HepG2 (cell line): ENCODE data around the gene SAP25. TPM values are rescaled to one million over a fixed set of nuclear protein-coding genes. Genes with fewer than 3 reads are reported as not detected.
A peak's percentile ranks its signal among the peaks of the same experiment; 100 is the strongest.

Experiments used
- E2F5 ChIP-seq: sonication (generic); formaldehyde crosslinking; conservative IDR thresholded peaks from 2 replicates; pipeline ENCODE4 v1.4.0; 2020; ENCODE audit warnings: missing genetic modification reagents
- ELF4 ChIP-seq: sonication (generic); formaldehyde crosslinking; IDR thresholded peaks from 2 replicates; pipeline ENCODE4 v1.5.0; 2020; ENCODE audit warnings: missing genetic modification reagents, mild to moderate bottlenecking, moderate library complexity, borderline replicate concordance
- ETV6 ChIP-seq: sonication (generic); formaldehyde crosslinking; conservative IDR thresholded peaks from 2 replicates; pipeline ENCODE4 v1.4.0; 2020; ENCODE audit warnings: missing genetic modification reagents
- HDAC6 ChIP-seq: fragments of 200-600 bp; sonication (generic); IDR thresholded peaks from 2 replicates; pipeline ENCODE4 v1.7.0; 2017; ENCODE audit warnings: mild to moderate bottlenecking, antibody characterized with exemption, low read length, low read depth
- HHEX ChIP-seq: IDR thresholded peaks from 2 replicates; pipeline ENCODE4 v1.6.1; 2016; ENCODE audit warnings: control low read depth
- LCORL ChIP-seq, 2 experiments: fragments of 450-650 bp in 1 of 2; sonication (generic) in 1 of 2; formaldehyde crosslinking in 1 of 2; IDR thresholded peaks; 2 replicates each; pipeline versions ENCODE4 v1.5.0 to v1.6.1; 2017 to 2020; ENCODE audit warnings: antibody characterized with exemption in 1 of 2, missing genetic modification reagents in 1 of 2
- MED8 ChIP-seq: sonication (generic); formaldehyde crosslinking; IDR thresholded peaks from 2 replicates; pipeline ENCODE4 v1.8.1; 2023; ENCODE audit warnings: mild to moderate bottlenecking, missing genetic modification reagents; ENCODE audit not compliant: insufficient replicate concordance
- NFYC ChIP-seq: IDR thresholded peaks from 2 replicates; pipeline ENCODE4 v1.6.1; 2016; ENCODE audit warnings: missing genetic modification reagents, missing compliant biosample characterization
- REPIN1 ChIP-seq: sonication (generic); formaldehyde crosslinking; IDR thresholded peaks from 2 replicates; pipeline ENCODE4 v1.8.0; 2022; ENCODE audit warnings: missing genetic modification reagents, low read depth, mild to moderate bottlenecking, borderline replicate concordance
- SATB2 ChIP-seq: sonication (generic); formaldehyde crosslinking; IDR thresholded peaks from 2 replicates; pipeline ENCODE4 v1.5.0; 2020; ENCODE audit warnings: missing genetic modification reagents
- SMAD9 ChIP-seq: sonication (generic); formaldehyde crosslinking; IDR thresholded peaks from 2 replicates; pipeline ENCODE4 v1.5.1; 2020; ENCODE audit warnings: mild to moderate bottlenecking, missing genetic modification reagents
- SMARCC2 ChIP-seq: fragments of 450-650 bp; IDR thresholded peaks from 2 replicates; pipeline ENCODE4 v1.6.1; 2017; ENCODE audit warnings: antibody characterized with exemption, mild to moderate bottlenecking
- STAG1 ChIP-seq: sonication (generic); formaldehyde crosslinking; IDR thresholded peaks from 2 replicates; pipeline ENCODE4 v1.4.0; 2020; ENCODE audit warnings: missing genetic modification reagents
- TEF ChIP-seq: sonication (generic); formaldehyde crosslinking; IDR thresholded peaks from 2 replicates; pipeline ENCODE4 v1.5.0; 2020; ENCODE audit warnings: missing genetic modification reagents
- THAP8 ChIP-seq: sonication (generic); formaldehyde crosslinking; IDR thresholded peaks from 2 replicates; pipeline ENCODE4 v1.5.1; 2020; ENCODE audit warnings: missing genetic modification reagents, mild to moderate bottlenecking, borderline replicate concordance
- THAP9 ChIP-seq: sonication (generic); formaldehyde crosslinking; IDR thresholded peaks from 2 replicates; pipeline ENCODE4; 2020; ENCODE audit warnings: missing genetic modification reagents, mild to moderate bottlenecking, borderline replicate concordance
- ZFP36L2 ChIP-seq: sonication (generic); formaldehyde crosslinking; IDR thresholded peaks from 2 replicates; pipeline ENCODE4 v1.4.0; 2020; ENCODE audit warnings: missing genetic modification reagents
- ZMYM4 ChIP-seq: sonication (generic); formaldehyde crosslinking; IDR thresholded peaks from 2 replicates; pipeline ENCODE4 v1.8.1; 2023; ENCODE audit warnings: mild to moderate bottlenecking, missing genetic modification reagents
- ZNF382 ChIP-seq: sonication (generic); formaldehyde crosslinking; IDR thresholded peaks from 2 replicates; pipeline ENCODE4 v1.5.0; 2020; ENCODE audit warnings: missing genetic modification reagents, mild to moderate bottlenecking, borderline replicate concordance
- ZNF430 ChIP-seq: sonication (generic); formaldehyde crosslinking; IDR thresholded peaks from 2 replicates; pipeline ENCODE4 v1.9.0; 2021; ENCODE audit warnings: mild to moderate bottlenecking, missing genetic modification reagents
- ZZZ3 ChIP-seq: sonication (generic); formaldehyde crosslinking; IDR thresholded peaks from 2 replicates; pipeline ENCODE4 v1.4.0; 2020; ENCODE audit warnings: missing genetic modification reagents, mild to moderate bottlenecking, borderline replicate concordance
- polyA plus RNA-seq, 8 experiments: library from polyadenylated mRNA; depleted of rRNA in 3 of 8; stranded (reverse) in 7 of 8; unstranded in 1 of 8; fragments of >200 nt; fragmentation: Illumina TruSeq in 4 of 8; extraction: Trizol in 4 of 8; gene quantifications; 2 replicates each; pipeline versions ENCODE4 v1.2.1 to v1.2.3, GENCODE V29; 2011 to 2016; ENCODE audit warnings: low read depth in 4 of 8, missing spikeins in 1 of 8, mixed read lengths in 1 of 8; ENCODE audit not compliant: insufficient read depth in 1 of 8
- total RNA-seq, 5 experiments: library from RNA; depleted of rRNA; stranded (reverse); fragments of >200 nt; fragmentation: Illumina TruSeq; extraction: Trizol; gene quantifications; 2 replicates each; pipeline ENCODE4 v1.2.3, GENCODE V29; 2016; ENCODE audit warnings: low read depth in 1 of 5
- TF ChIP-seq, protein P1 (sequence below): IDR thresholded peaks from 2 replicates; pipeline ENCODE4 v1.6.1; 2016; ENCODE audit warnings: missing biosample characterization, missing genetic modification reagents, low read depth

The SAP25 gene
- total and polyA plus RNA-seq, 2 of the 13 experiments (the other 11 are each of a cell fraction or from before 2014, with no cell fraction given), result 0.15 to 0.20 TPM

DNA sequence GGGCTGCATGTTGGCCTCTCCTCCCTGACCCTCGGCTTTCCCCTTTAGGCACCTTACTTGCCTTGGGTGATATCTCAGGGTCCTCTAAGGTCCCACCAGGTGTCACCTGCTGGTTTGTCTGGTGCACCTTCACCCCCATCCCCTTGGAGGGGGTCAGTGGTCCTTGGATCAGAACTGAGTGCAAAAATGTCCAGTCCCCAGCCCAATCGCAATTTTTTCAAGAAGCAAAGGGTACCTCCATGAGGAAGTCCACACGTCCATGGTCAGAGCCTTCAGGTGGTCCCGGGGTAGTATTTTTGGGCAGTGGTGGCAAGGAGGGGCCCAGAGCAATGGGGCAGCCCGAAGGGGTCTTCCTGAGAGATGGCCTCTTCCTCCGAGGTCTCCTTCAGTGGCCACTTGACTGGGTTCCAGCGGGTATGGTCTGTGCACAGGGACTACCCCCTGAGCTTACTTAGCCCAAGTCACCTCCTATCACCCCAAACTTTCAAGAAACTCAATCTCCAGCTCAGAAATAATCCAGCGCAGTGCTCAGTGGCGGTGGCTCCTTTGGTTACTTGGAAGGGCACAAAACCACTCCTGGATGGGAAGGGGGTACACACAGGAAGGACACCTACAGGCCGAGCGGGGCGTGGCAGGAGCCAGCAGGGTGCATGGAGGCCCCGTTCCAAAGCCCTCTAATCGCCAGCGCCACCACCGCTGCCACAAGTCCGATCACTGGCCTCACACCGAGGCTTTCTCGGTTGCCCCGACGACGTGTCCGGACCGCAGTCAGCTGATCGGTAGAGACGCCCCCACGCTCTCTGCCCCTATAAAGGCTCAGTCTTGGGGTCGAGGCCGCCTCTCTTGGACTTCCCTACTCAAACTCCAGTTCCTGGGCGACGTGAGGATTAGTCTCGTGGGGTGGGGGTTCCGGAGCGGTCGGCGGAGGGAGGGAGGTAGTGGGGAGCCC, 4.5 kb downstream of the SAP25 start (continued):
- peak; percentile 43; the same call in 1 of the 2 replicates for TF ChIP-seq THAP9 (CRISPR knock-in tag)
- no peak for TF ChIP-seq ELF4 (CRISPR knock-in tag)
- TF ChIP-seq ZNF430 (CRISPR knock-in tag), result no peak; the same call in none of the 2 replicates
- peak; percentile 56; the same call in 1 of the 2 replicates for TF ChIP-seq REPIN1 (CRISPR knock-in tag)
- TF ChIP-seq, protein P1, sequence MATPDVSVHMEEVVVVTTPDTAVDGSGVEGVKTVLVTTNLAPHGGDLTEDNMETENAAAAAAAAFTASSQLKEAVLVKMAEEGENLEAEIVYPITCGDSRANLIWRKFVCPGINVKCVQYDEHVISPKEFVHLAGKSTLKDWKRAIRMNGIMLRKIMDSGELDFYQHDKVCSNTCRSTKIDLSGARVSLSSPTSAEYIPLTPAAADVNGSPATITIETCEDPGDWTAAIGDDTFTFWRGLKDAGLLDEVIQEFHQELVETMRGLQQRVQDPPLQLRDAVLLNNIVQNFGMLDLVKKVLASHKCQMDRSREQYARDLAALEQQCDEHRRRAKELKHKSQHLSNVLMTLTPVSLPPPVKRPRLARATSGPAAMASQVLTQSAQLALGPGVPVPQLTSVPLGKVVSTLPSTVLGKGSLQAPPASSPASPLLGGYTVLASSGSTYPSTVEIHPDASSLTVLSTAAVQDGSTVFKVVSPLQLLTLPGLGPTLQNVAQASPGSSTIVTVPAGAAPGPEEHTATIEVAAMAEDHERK (CRISPR knock-in tag), result no peak
- no peak for TF ChIP-seq ZFP36L2 (CRISPR knock-in tag)
- TF ChIP-seq MED8 (CRISPR knock-in tag), result no peak
- no peak for TF ChIP-seq ETV6 (CRISPR knock-in tag)
- TF ChIP-seq ZNF382 (CRISPR knock-in tag), result no peak
- TF ChIP-seq ZZZ3 (CRISPR knock-in tag), result no peak; the same call in 1 of the 2 replicates
- peak; percentile 15; the same call in 1 of the 2 replicates for TF ChIP-seq HHEX (CRISPR knock-in tag)
- no peak for TF ChIP-seq LCORL (IDR thresholded peaks at IDR 0.05)
- peak; percentile 21; the same call in 1 of the 2 replicates for TF ChIP-seq LCORL (CRISPR knock-in tag; IDR thresholded peaks at IDR 0.05)
- no peak for TF ChIP-seq SMAD9 (CRISPR knock-in tag)
- no peak for TF ChIP-seq ZMYM4 (CRISPR knock-in tag)
- TF ChIP-seq STAG1 (CRISPR knock-in tag), result peak; percentile 46
- no peak for TF ChIP-seq SATB2 (CRISPR knock-in tag)
- no peak for TF ChIP-seq SMARCC2
- no peak for TF ChIP-seq THAP8 (CRISPR knock-in tag)
- TF ChIP-seq NFYC (CRISPR knock-in tag), result no peak
- no peak for TF ChIP-seq HDAC6
- TF ChIP-seq TEF, result peak; percentile 17; the same call in 1 of the 2 replicates
- no peak for TF ChIP-seq E2F5
